ENCODE data around the gene SSNA1. TPM values are rescaled to one million over a fixed set of nuclear protein-coding genes. Genes with fewer than 3 reads are reported as not detected.
A peak's percentile ranks its signal among the peaks of the same experiment; 100 is the strongest.

Gene SSNA1
- total and polyA plus RNA-seq, 7 donors = 39.6 to 122 (median 93.2) TPM

- TF ChIP-seq POLR2AphosphoS5 (IDR thresholded peaks at IDR 0.05) (no peak), CTCF (IDR thresholded peaks at IDR 0.05) (no peak), EP300 (IDR thresholded peaks at IDR 0.05) (no peak), POLR2A (IDR thresholded peaks at IDR 0.05) (no peak)
- DNase-seq = no peak
- intact Hi-C loops (cut with DNase I) = loop anchor here (5.0 kb wide), 1 partner anchor 48 kb away; the partner anchor contains the start of genes ANAPC2 and SSNA1
- Histone ChIP-seq H3K27me3 (peaks cover 23 to 52% (median 51%) of the 10 kb centered on the region in 3 donors), H3K4me3 (no peak overlapping the region), H3K4me1 (peaks cover 0 to 41% (median 35%) of the 10 kb centered on the region in 4 donors), H3K36me3 (no peaks in the 10 kb centered on the region), H3K9me3 (no peaks in the 10 kb centered on the region), H3K27ac (no peak overlapping the region)
- WGBS, 2 donors = 72 to 73% methylated on average over 18 of the region's 18 CpGs
These were observed 46.4 kb downstream of the SSNA1 start for GRCh38 chr9:137234758-137235423.

- DNase-seq = no peak
- 74 to 75% methylated on average over 35 of the region's 35 CpGs for WGBS, 2 donors
- intact Hi-C loops (cut with DNase I) = loop anchor here (5.0 kb wide), 1 partner anchor 48 kb away; the partner anchor contains the start of genes ANAPC2 and SSNA1
- H3K27ac ChIP-seq = no peak overlapping the region
- H3K4me1 ChIP-seq = peaks cover 0 to 45% (median 39%) of the 10 kb centered on the region in 4 donors
- H3K27me3 ChIP-seq = peaks cover 16 to 44% (median 43%) of the 10 kb centered on the region in 3 donors
- H3K4me3 ChIP-seq = peak overlapping the region; percentile 18 to 34 (median 25)
- TF ChIP-seq POLR2AphosphoS5 (IDR thresholded peaks at IDR 0.05) = no peak
- H3K9me3 ChIP-seq = no peaks in the 10 kb centered on the region
- no peaks in the 10 kb centered on the region for H3K36me3 ChIP-seq
These were observed 47.2 kb downstream of the SSNA1 start for GRCh38 chr9:137235424-137236237.

DNA sequence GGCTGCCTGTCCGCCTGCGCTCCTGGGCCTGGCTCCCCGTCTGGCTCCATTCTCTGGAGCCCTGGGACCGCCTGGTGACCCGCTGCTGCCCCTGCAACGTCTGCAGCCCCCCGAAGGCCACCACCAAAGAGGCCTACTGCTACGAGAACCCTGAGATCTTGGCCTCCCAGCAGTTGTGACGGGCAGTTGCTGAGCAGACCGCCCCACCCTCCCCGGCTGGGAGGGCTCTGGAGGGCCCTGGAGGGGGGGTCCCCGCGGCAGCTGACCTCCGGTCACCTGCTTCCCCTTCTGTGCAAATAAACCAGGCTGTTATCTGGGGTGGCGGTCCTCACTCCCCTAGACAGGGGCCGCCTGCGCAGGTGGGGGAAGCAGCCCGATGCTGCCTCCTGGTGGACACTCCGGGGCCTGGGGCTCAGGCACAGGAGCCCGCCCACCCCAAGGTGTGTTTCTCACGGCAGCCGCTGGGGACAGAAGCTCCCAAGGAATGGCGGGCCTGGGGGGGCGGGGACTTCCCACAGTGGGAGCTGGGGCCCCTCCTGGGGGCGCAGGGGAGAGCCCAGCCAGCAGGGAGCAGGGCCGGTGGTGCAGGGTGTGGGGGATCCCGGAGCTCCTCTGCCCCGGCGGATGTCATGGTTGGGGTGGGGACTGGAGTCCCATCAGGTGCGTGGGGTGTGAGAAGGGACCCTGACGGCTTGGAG, 47.9 kb downstream of the SSNA1 start:
- H3K4me1 ChIP-seq = peaks cover 2 to 45% (median 39%) of the 10 kb centered on the region in 4 donors
- DNase-seq = peak; percentile 93
- peak; percentile 98 to 100 (median 98) for TF ChIP-seq CTCF (IDR thresholded peaks at IDR 0.05)
- TF ChIP-seq POLR2AphosphoS5 (IDR thresholded peaks at IDR 0.05) = no peak
- no peaks in the 10 kb centered on the region for H3K9me3 ChIP-seq
- no peak overlapping the region for H3K27ac ChIP-seq
- H3K36me3 ChIP-seq = no peaks in the 10 kb centered on the region
- peak overlapping the region; percentile 18 to 34 (median 25) for H3K4me3 ChIP-seq
- intact Hi-C loops (cut with DNase I) = loop anchor here (5.0 kb wide), 1 partner anchor 49 kb away; the partner anchor contains the start of genes ANAPC2 and SSNA1
- peaks cover 12 to 37% (median 36%) of the 10 kb centered on the region in 3 donors for H3K27me3 ChIP-seq
- whole genome bisulfite sequencing, 2 donors = 10 to 13% methylated on average over 31 of the region's 31 CpGs

- Histone ChIP-seq H3K36me3 (no peaks in the 10 kb centered on the region), H3K4me1 (peaks cover 2 to 49% (median 41%) of the 10 kb centered on the region in 4 donors), H3K27me3 (peaks cover 12 to 31% (median 30%) of the 10 kb centered on the region in 3 donors), H3K4me3 (peak overlapping the region in 2 of 4 donors; percentile 23 to 34), H3K9me3 (no peaks in the 10 kb centered on the region), H3K27ac (no peak overlapping the region)
- TF ChIP-seq CTCF (IDR thresholded peaks at IDR 0.05) (no peak), POLR2AphosphoS5 (IDR thresholded peaks at IDR 0.05) (no peak), EP300 (IDR thresholded peaks at IDR 0.05) (no peak), POLR2A (IDR thresholded peaks at IDR 0.05) (no peak)
- DNase-seq = no peak
- intact Hi-C loops (cut with DNase I) = loop anchor here (5.0 kb wide), 1 partner anchor 50 kb away; the partner anchor contains the start of genes ANAPC2 and SSNA1
- WGBS, 2 donors = 23 to 35% methylated on average over 11 of the region's 11 CpGs
These were observed 48.5 kb downstream of the SSNA1 start for GRCh38 chr9:137236936-137237421.
